Small intestine (tissue), 7 donors: ENCODE measurements around the gene CCNQ. TPM values are rescaled to one million over a fixed set of nuclear protein-coding genes. Genes with fewer than 3 reads are reported as not detected.

ENCODE experiments used
- DNase-seq, 2 donors: peaks; one replicate each; pipeline versions ENCODE4 v3.0.0 to v3.0.0-alpha.2; 2013
- FAIRE-seq: peaks from 2 replicates; lab custom pipeline; 2012; peaks lifted over from hg19 to GRCh38; lab: Jason Lieb, UNC
- H3K27ac ChIP-seq, 3 donors: one replicate each; pipeline ENCODE4 v1.5.1; 2013; ENCODE audit warnings: low read length in 2 of 3, mild to moderate bottlenecking in 2 of 3, control low read depth in 1 of 3, inconsistent platforms in 1 of 3, low read depth in 1 of 3, moderate library complexity in 1 of 3
- H3K27me3 ChIP-seq, 3 donors: one replicate each; pipeline ENCODE4 v1.6.1; 2013; ENCODE audit warnings: low read length in 3 of 3, inconsistent platforms in 1 of 3; ENCODE audit not compliant: control insufficient read depth in 3 of 3, insufficient read depth in 3 of 3
- H3K36me3 ChIP-seq, 3 donors: one replicate each; pipeline ENCODE4 v1.6.1; 2013; ENCODE audit warnings: low read length in 3 of 3, inconsistent platforms in 1 of 3, low read depth in 1 of 3, mild to moderate bottlenecking in 1 of 3, moderate library complexity in 1 of 3; ENCODE audit not compliant: control insufficient read depth in 3 of 3, insufficient read depth in 2 of 3
- H3K4me1 ChIP-seq, 3 donors: one replicate each; pipeline ENCODE4 v1.6.1; 2013; ENCODE audit warnings: low read length in 2 of 3, inconsistent platforms in 1 of 3, low read depth in 1 of 3, mild to moderate bottlenecking in 1 of 3, moderate library complexity in 1 of 3; ENCODE audit not compliant: control insufficient read depth in 3 of 3, insufficient read depth in 2 of 3
- H3K4me3 ChIP-seq, 3 donors: one replicate each; pipeline ENCODE4 v1.5.1; 2013; ENCODE audit warnings: low read length in 3 of 3, control low read depth in 1 of 3, inconsistent platforms in 1 of 3, low read depth in 1 of 3, mild to moderate bottlenecking in 1 of 3, moderate library complexity in 1 of 3
- H3K9me3 ChIP-seq, 2 donors: one replicate each; pipeline ENCODE4 v1.6.1; 2013; ENCODE audit warnings: low read depth in 1 of 2, low read length in 1 of 2; ENCODE audit not compliant: control insufficient read depth in 2 of 2, insufficient read depth in 1 of 2
- WGBS, 3 donors: extraction: QIAGEN DNeasy Blood & Tissue Kit; methylation state at CpG; one replicate each; pipeline ENCODE4 v1.1.7; 2013; 5-methylcytosine and 5-hydroxymethylcytosine counted together
- polyA plus RNA-seq, 4 donors: library from polyadenylated mRNA; stranded (reverse) in 3 of 4; unstranded in 1 of 4; fragments of 200-250 nt in 3 of 4; fragments of 120-200 nt in 1 of 4; gene quantifications; one replicate each; pipeline versions ENCODE4 v1.2.1 to v1.2.3, GENCODE V29; 2013
- donor health status: healthy with polysubstance abuse.
- donor health status: control.
- donor health status: control.
- donor health status: Bipolar disorder and iron deficiency.
- donor health status: healthy.

Gene CCNQ
- polyA plus RNA-seq, 4 donors = 14.9 to 41.9 (median 34.4) TPM

DNA sequence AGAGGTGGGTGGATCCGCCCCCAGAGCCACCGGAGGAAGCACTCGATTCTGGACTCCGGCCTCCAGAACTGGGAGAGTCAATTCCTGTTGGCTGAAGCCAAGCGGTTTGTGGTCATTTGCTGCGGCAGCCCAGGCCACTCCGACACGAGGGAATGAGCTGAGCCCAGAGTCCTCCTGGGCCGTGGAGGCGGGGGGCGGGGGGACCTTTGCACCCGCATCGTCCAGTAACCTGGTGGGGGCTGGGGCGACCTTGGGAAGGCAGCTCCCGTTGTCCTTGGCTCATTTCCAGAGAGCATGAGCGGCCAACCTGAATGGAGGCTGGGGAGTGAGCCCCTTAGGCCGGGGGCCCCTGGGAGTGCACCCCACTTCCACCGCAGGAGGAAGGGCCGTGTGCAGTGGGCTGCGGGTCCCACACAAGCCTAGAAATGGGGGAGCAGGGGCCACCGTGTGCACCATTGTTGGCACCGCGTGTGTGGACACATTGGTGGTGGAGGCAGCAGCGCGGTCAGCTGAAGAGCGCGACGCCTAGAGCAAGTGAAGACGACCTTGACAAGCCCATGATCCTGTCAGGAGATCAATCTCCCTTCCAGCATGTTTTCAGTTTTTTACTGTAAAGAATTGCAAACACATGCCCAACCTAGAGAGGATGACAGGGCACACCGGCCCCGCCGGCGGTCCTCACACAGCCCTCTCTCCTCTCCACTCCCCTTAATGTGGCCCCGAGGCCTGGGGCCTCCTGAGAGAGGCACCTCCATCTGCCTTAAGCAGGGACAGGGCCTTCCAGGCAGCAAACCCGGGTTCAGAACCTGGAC, 28.1 kb upstream of the CCNQ start:
- H3K4me1 ChIP-seq = peaks cover 0 to 41% (median 0%) of the 10 kb centered on the region in 3 donors
- peak overlapping the region in 1 of 3 donors; percentile 60 for H3K27ac ChIP-seq
- H3K9me3 ChIP-seq = no peaks in the 10 kb centered on the region
- peak in 1 of 2 donors; percentile 68 for DNase-seq
- peaks cover 0 to 4% (median 0%) of the 10 kb centered on the region in 3 donors for H3K27me3 ChIP-seq
- FAIRE-seq = no peak
- no peaks in the 10 kb centered on the region for H3K36me3 ChIP-seq
- H3K4me3 ChIP-seq = no peak overlapping the region
- 55 to 76% (median 67%) methylated on average over 26 to 35 of the region's 35 CpGs for WGBS, 3 donors

- 75 to 85% (median 79%) methylated on average over 11 to 16 of the region's 16 CpGs for WGBS, 3 donors
- FAIRE-seq = no peak
Observed at GRCh38 chrX:153626025-153626633, 27.2 kb upstream of the CCNQ start.

GRCh38 chrX:153625271-153626024, 26.5 kb upstream of the CCNQ start:
- Histone ChIP-seq H3K27ac (peak overlapping the region in 1 of 3 donors; percentile 60), H3K4me1 (peaks cover 0 to 43% (median 0%) of the 10 kb centered on the region in 3 donors), H3K9me3 (no peaks in the 10 kb centered on the region), H3K4me3 (no peak overlapping the region), H3K36me3 (no peaks in the 10 kb centered on the region), H3K27me3 (peaks cover 0 to 4% (median 0%) of the 10 kb centered on the region in 3 donors)
- DNase-seq (no peak), FAIRE-seq (no peak)
- WGBS, 3 donors = 87 to 95% (median 87%) methylated on average over 13 to 20 of the region's 21 CpGs

More at GRCh38 chrX:153626025-153626633, 27.2 kb upstream of the CCNQ start:
- DNase-seq = peak in 1 of 2 donors; percentile 64
- Histone ChIP-seq H3K27ac (peak overlapping the region in 1 of 3 donors; percentile 60), H3K36me3 (no peaks in the 10 kb centered on the region), H3K4me1 (peaks cover 0 to 43% (median 0%) of the 10 kb centered on the region in 3 donors), H3K4me3 (no peak overlapping the region), H3K9me3 (no peaks in the 10 kb centered on the region), H3K27me3 (peaks cover 0 to 4% (median 0%) of the 10 kb centered on the region in 3 donors)

DNA sequence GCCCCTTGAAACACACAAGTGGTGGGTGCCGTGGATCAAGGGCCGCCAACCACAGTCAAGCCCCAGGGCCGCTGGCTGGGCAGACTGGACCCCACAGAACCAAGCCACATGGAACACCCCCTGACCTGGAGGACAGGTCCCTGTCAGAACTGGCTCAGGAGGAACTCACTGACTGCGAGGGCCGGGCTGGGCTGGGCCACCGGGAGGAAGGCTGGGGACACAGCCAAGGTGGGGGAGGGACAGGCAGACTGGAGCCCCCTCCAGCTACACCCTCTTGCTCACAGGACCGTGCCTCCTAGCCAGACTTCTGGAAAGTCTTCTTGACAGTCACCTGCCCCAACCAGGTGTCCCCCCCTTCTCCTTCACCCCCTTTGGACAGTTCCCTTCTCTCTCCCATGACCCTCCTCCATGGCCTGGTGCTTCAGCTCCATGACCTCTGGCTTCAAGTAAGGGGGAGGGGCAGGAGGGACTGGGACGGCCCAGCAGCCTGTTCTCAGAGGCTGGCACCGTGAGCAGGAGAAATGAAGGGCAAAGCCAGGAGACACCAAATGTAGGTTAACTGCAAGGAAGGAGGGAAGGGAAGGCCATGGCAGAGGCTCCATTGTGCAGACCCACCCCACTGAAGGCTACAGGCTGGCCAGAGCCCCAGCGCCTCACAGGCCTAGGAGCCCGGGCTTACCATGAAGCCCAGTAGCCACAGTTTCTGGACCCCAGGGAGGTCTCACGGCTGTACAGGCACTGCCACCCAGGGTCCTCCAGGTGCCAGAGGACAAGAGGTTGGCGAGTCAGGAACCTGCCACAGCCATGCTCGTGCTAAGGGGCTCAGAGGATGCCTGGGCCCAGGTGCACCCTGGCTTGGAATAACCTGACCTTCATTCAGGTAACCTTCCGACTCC, 25.5 kb upstream of the CCNQ start:
- H3K27ac ChIP-seq = no peak overlapping the region
- no peaks in the 10 kb centered on the region for H3K9me3 ChIP-seq
- 74 to 85% (median 79%) methylated on average over 9 to 15 of the region's 15 CpGs for WGBS, 3 donors
- H3K4me1 ChIP-seq = peaks cover 0 to 43% (median 0%) of the 10 kb centered on the region in 3 donors
- FAIRE-seq (no peak), DNase-seq (no peak)
- H3K4me3 ChIP-seq = no peak overlapping the region
- H3K36me3 ChIP-seq = no peaks in the 10 kb centered on the region
- peaks cover 0 to 4% (median 0%) of the 10 kb centered on the region in 3 donors for H3K27me3 ChIP-seq

DNA sequence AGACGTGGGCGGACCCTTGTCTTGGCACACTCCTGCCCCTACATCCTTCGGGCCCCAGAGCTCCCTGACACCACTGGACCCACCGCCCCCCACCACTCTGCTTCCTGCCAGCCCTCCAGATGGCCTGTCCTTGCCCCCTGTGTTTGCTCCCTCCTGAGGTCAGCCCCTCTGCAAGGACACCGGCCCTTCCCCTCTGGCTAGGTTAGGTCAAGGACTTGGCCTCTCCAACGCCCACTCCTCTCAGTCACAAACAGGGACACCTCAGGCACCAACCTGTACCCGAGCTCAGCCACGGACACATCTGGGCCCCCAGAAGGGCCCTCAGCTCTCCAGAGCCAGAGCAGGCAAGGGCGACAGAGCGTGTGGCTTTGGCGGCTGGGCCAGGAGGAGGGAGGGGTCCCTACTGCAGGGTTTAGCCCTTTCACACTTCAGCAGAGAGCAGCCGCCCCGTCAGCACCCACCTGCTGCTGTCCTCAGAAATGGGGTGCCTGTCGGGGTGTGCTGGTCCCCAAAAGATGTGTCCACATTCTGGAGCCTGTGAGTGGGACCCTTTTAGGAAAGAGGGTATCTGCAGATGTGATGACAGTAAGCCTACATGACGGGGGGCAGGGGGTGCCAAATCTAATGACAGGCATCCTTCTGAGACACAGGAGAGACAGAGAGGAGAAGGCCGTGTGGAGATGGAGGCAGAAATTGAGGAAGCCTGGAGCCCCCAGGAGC, 24.5 kb upstream of the CCNQ start:
- Histone ChIP-seq H3K27ac (peak overlapping the region in 1 of 3 donors; percentile 60), H3K4me3 (no peak overlapping the region), H3K36me3 (no peaks in the 10 kb centered on the region), H3K4me1 (peaks cover 0 to 43% (median 0%) of the 10 kb centered on the region in 3 donors), H3K9me3 (no peaks in the 10 kb centered on the region), H3K27me3 (peaks cover 0 to 4% (median 0%) of the 10 kb centered on the region in 3 donors)
- 62 to 77% (median 69%) methylated on average over 15 to 16 of the region's 16 CpGs for WGBS, 3 donors
- DNase-seq (no peak), FAIRE-seq (no peak)

GRCh38 chrX:153622661-153623309, 23.8 kb upstream of the CCNQ start:
- WGBS, 3 donors = 30 to 53% (median 43%) methylated on average over 17 of the region's 17 CpGs
- no peaks in the 10 kb centered on the region for H3K36me3 ChIP-seq
- peaks cover 0 to 4% (median 0%) of the 10 kb centered on the region in 3 donors for H3K27me3 ChIP-seq
- FAIRE-seq (no peak), DNase-seq (peak in 1 of 2 donors; percentile 52)
- peaks cover 0 to 38% (median 0%) of the 10 kb centered on the region in 3 donors for H3K4me1 ChIP-seq
- no peak overlapping the region for H3K4me3 ChIP-seq
- peak overlapping the region in 1 of 3 donors; percentile 60 for H3K27ac ChIP-seq
- no peaks in the 10 kb centered on the region for H3K9me3 ChIP-seq
